GM21576 (cell line): ENCODE results near the gene ZFP36.
"Not testable (repeated sequence)": the region's sequence is repeated elsewhere in the genome, so short reads cannot be mapped to it uniquely, and the experiment has no call there.

ENCODE experiments used
- ATAC-seq: cut with Tn5 transposase; IDR thresholded peaks from one replicate; pipeline ENCODE4 v1.9.1; 2021; ENCODE audit warnings: mild to moderate bottlenecking, moderate library complexity; ENCODE audit not compliant: unreplicated experiment

ZFP36 gene, protein sequence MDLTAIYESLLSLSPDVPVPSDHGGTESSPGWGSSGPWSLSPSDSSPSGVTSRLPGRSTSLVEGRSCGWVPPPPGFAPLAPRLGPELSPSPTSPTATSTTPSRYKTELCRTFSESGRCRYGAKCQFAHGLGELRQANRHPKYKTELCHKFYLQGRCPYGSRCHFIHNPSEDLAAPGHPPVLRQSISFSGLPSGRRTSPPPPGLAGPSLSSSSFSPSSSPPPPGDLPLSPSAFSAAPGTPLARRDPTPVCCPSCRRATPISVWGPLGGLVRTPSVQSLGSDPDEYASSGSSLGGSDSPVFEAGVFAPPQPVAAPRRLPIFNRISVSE

DNA sequence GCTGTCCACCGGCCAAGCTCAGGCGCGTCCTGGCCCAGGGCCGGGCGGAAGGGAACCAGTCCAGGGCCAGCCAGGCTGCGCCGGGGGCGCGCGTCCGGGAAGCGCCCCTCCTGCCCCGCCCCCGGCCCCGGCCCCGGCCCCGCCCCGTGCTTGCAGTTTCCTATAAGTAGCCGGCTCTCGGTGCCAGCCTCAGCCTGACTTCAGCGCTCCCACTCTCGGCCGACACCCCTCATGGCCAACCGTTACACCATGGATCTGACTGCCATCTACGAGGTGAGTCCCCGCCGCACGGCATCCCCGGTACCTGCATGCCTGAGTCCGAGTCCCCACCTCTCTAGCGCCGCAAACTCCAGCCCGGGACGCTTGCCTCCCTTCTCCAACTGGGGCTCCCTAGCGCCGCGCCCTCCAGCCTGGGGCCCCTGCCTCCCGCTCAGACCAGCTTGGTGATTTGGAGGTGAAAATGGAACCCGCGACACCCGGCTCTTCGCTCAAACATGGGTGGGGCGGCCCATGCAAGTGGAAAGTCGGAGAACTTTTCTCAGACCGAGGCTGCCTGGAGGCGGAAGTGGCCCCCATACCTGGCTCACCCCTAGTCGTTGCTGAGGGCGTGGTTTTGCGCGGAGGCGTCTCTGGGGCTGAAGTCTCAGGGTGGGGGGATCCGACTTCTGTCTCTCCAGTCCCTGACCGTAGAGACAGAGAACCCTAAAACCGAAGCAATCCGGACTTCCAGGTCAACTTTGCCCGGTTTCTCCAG lies at the start of gene ZFP36:
Gene ZFP36 (plus strand): TSS at position 192 of the 754 bp plus-strand sequence. CDS start 58 bp downstream, at position 250.
- ATAC-seq: no peak

DNA sequence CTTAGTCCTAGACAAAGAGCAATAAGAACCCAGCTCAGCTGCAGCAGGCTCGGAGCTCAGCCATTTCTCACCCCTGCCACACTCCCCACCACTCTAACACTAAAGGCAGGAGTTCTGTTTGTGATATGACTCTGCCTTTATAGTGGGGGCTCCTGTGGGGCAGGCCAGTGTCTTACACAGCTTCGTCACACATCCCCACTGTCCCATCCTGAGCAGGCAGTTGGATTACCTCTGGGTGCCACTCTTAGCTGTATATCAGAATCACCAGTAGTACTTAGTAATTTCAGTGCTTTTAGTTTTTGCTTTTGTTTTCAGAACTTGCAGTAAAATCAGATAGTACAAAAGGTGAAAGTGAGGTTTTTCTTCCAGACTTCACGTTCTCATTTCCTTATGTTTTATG lies 47.6 kb upstream of the ZFP36 start:
- no peak for ATAC-seq

DNA sequence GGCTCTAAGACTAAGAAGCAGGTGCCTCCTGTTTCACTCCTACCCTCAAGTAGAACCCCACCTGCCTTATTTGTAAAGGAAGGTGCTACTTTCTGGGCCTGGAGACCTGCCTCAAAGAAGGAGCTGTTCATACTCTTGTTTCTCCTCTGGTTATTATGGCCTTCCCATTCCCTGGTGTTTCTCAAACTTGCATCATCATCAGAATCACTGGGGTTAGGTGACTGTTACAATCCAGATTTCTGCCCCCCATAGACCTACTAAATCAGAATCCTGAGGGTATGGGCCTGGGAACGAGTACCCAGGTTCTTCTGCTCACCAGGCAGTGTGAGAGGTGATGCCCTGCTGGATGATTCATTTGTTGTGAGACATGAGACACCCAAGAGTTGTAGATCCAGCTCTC lies 46.0 kb upstream of the ZFP36 start:
- no peak for ATAC-seq

DNA sequence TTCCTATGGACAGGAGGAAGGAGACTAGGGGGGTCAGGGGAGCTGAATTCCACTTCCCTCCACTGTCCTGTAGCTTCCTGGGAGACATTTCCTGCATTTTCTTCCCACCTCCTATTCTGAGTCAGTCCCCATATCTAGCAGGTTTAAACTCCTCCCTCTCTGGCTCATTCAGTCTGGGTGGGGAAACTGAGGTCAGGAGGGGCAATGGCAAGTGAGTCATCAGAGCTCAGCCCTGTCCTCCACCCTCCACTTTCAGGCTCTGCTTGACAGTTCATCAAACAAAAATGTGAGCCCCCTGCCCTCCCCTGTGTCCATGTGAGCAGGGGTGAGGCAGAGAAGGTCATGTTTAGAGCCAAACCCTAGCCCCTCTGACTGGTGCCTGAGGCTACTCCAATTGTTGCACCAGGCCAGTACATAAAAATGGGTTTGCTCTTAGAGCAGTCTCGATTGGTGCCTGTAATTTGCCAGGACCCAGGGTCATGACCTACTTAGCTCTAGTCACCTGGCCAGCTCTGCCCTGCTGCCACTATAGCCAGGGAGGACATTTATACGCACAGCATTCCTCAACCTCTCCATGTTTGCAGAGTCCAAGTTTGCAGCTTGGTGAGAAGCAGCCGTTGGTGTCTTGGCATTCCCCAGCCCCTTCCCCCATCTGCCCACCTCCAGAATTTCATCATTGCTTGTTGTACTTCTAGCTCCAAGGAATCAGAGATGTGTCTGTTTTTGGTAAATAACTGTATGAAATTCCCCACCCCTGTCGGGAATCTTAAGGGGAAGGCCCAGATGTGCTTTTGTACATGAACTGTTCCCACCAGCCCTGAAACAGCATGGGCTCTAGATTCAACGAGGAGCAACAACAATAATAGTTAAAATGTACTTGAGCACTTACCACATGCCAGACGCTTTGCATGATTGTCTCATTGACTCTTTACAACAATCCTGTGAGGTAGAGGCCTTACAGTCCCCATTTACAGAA lies 43.7 kb upstream of the ZFP36 start:
- ATAC-seq: no peak

DNA sequence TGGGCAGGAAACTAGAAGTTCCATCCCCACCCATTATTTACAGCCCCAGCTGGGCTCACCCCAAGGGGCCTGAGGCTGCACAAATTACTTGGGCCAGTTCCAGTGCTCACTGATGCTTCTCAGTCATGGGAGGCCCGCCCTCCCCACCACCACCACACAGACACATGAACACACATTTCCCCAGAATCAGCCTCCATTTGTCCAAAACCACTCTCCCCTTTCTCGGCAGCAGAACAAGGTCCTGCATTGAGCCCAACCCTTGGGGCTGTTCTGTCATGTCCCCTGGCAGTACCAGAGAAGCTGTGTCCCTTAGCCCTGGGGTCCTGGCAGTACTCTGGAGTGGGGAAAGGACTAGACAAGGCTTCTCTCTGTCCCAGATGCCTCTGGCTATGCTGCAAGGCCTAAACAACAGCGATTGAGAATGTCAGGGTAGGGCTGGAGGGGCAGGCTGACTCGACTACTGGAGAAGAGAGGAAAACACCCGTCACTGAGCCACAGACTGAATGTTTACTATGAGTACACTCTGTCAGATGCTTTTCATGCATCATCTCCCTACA lies 42.7 kb upstream of the ZFP36 start:
- no peak for ATAC-seq

DNA sequence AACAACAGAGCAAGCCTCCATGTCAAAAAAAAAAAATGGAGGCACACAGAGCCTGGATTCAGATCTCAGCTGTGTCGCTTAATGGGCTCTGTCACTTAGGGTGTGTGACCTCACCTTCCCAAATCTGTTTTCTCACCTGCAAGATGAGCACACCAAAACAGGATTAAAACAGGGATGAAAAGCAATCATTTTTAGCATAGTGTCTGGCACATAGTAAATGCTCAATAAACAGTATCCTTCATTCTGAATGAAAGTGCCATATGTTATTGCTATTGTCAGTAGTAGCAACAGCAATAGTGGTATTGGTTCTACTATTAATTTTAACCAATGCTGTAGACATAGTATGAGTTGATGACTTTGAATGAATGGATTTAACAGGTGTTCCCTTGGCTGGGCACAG lies 41.1 kb upstream of the ZFP36 start:
- no peak for ATAC-seq

DNA sequence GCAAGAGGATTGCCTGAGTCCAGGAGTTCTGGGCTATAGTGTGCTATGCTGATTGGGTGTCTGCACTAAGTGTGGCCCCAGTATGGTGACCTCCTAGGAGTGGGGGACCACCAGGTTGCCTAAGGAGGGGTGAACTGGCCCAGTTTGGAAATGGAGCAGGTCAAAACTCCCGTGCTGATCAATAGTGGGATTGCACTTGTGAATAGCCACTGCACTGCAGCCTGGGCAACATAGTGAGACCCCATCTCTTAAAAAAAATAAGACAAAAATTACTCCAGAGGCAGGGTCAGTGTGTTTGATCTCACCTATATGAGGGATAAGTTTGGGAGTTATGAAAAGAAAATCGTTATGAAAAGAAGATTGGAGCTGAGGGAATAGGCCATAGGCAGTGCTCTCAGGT lies 37.4 kb upstream of the ZFP36 start:
- no peak for ATAC-seq

DNA sequence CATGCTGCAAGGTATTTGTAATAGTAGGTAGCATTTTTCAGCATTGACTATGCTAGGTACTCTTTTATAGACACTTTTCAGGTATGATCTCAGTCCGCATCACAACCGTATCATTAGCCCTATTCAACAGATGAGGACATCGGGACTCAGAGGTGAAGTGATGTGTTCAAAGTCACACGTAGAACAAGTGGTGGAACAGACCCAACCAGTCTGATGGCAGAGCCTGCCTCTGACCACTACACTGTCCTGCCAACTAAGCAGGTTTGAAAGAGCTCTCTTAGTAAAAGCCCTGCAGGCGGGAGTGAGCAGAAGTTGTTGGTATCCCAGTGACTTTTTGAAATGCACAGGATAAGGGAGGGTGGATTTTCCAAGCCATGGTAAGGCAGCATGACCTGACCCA lies 35.9 kb upstream of the ZFP36 start:
- ATAC-seq: no peak

DNA sequence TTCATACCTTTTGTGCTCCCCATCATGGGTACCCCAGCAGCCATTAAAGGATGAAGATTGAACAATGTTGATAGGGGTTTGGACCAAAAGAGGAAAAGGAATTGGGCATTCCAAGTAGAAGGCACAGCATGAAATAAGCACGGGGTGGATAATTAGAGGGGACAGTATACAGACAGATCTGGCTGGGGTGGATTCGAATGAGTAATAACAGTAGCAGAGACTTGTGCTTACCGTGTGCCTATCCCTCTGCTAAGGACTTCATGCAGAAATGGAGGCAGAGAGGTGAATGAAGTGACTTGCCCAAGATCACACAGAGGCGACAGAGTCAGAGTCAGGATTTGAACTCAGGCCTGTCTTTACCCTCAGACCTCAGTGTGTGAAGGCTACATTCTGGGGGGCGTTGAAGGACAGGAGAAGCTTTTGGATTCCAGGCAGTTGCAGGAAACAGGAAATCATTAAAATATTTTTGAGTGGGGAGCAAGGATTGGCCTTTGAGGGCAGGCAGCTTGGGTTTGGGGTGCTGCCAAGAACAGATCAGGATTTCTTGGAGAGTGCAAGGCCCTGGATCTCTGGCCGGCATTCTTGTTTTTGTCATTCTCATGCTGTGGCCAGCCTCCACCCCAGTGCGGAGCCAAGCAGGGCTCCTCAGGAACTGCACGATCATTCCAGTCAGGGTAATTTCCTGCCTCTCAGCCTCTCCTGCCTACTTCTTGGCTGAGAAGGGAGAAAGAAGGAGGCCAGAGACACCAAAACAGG lies 34.4 kb upstream of the ZFP36 start:
- ATAC-seq: no peak

DNA sequence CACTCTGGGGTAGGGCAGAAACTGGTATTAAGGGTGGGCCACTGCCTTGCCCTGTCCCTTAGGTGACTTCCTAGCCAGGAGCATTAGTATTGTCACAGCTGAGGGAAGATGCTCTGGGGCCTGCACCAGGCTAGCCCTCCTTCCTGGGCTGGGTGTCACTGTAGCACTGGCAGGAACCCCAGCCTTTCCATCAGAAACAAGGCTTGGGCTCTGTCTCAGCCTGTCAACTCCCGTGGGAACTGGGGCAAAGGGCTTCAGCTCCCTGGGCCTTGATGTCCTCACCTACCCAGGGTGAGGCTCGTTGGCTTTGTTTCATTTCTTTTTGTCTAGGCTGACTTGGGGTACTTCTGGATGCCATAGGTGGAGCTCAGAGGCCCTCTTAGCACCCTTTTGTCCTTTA lies 33.7 kb upstream of the ZFP36 start:
- no peak for ATAC-seq

DNA sequence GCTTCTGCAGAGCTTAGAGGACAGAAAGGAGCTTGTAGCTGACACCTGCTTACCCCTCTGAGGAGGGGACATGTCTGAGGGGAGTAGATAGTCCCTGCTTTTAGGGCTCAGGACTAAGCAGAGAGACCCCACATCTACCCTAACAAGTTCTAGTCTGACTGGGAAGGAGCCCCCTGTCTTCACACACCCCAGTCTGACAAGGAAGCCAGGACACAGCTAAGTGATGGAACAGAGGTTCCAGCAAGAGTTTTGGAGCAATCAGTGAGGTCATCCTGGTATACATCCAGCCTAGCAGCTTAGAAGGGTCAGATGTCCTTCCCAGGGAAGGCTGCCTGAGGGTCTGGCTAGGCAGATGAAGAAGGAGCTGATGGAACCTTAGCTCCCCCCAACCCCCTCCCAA lies 30.7 kb upstream of the ZFP36 start:
- ATAC-seq: no peak

DNA sequence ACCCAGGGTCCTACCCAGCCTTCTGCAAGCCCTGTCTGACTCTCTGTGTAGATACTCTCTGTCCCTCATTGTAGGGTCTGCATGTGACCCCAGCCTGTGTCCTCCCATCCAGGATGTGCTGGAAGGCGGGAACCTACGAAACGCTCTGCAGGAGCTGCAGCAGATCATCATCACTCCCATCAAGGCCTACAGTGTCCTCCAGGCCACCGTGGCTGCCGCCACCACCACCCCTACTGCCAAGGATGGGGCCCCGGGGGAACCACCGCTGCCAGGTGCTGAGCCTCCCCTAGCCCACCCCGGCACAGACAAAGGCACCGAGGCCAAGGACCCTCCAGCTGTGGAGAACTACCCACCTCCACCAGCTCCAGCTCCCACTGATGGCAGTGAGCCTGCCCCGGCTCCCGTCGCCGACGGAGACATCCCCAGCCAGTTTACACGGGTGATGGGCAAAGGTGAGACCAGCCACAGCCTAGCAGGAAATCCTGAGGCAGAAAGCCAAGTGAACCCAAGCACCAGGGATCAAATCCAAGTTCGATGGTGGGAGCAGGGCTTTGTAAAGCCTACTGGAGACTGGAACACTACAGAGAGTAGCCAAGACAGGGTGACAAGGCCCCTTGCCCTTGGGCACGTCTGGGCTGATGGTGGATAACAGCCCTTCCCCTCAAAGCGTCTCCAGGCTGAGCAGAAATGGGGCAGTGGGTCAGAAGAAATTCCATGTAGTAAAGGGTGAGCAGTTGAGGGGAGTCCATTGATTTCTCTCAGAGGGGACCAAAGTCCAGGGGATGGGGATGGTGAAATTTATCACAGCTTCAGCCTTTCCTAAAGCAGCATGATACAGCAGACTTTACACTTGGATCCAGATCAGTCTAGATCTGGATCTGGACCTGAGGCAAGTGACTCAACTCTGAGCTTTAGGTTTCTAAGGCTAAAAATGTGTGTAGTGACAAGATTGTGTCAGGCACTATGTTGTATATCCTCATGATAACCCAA lies 29.0 kb upstream of the ZFP36 start:
- ATAC-seq: no peak

DNA sequence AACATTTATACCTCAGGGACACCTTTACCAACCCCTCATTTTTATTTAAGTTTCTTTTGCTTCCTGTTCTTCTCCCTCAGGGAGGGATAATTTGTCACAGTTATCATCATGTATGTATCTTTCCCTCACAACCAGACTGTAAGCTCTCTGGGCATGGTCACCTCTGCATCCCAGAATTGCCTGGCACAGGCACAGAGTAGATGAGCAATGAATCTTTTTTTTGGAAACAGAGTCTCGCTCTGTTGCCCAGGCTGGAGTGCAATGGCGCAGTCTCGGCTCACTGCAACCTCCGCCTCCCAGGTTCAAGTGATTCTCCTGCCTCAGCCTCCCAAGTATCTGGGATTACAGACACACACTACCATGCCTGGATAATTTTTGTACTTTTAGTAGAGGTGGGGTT lies 27.3 kb upstream of the ZFP36 start:
- not testable (repeated sequence) for ATAC-seq

DNA sequence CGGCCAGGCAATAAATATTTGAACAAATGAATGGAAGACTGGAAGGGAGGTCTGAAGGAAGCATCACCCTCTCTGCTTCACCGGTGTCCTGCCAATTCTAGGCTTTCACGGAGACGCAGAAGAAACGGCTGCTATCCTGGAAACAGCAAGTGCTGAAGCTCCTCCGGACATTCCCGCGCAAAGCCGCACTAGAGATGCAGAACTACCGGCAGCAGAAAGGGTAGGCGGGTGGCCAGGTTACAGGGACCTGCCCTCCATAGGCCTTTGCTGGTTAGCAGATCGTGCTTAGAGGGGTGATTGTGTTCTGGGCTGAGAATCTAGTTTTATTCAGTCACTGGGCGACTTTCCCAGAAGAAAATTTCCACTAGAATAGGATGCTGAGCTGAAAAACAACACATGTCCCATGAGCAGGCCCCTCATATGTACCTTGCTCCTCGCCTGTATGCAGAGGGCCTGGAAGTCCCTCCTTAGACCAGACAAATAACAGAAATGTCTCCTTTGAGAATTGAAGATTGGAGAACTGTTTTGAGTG lies 26.7 kb upstream of the ZFP36 start:
- ATAC-seq: no peak

DNA sequence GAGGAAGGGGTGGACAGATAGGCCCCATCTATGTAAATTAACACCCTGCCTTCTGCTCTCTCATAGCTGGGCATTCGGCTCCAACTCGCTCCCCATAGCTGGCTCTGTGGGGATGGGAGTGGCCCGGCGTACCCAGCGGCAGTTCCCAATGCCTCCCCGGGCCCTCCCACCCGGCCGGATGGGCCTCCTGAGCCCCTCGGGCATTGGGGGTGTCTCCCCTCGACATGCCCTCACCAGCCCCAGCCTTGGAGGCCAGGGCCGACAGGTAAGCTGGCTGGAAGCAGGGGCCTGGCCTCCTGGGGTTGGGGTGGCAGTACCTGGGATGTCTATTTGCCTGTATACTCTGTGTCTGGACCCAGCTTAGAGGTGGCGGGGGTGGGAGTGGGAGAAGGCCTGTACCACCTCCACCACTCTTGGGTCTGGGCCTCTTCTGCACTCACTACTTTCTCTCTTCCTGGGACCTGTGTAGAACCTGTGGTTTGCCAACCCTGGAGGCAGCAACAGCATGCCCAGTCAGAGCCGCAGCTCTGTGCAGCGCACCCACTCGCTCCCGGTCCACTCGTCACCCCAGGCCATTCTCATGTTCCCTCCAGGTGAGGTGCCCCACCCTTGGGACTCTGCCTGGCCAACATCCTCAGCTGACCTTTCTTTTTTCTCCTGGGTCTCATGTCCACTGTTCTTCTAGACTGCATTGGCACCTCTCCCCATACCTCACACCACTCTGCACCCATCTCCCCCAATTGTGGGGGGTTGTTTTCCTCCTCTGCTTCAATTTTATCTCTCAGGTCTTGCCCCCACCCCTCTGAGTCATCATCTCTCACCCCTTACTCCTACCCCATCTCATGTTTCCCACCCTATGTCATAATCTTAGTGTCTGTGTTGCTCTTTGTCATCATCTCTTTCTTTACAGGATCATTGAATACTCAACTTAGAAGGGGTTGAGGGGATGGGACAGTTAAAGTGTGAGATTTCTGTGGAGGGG lies 25.8 kb upstream of the ZFP36 start:
- no peak for ATAC-seq

DNA sequence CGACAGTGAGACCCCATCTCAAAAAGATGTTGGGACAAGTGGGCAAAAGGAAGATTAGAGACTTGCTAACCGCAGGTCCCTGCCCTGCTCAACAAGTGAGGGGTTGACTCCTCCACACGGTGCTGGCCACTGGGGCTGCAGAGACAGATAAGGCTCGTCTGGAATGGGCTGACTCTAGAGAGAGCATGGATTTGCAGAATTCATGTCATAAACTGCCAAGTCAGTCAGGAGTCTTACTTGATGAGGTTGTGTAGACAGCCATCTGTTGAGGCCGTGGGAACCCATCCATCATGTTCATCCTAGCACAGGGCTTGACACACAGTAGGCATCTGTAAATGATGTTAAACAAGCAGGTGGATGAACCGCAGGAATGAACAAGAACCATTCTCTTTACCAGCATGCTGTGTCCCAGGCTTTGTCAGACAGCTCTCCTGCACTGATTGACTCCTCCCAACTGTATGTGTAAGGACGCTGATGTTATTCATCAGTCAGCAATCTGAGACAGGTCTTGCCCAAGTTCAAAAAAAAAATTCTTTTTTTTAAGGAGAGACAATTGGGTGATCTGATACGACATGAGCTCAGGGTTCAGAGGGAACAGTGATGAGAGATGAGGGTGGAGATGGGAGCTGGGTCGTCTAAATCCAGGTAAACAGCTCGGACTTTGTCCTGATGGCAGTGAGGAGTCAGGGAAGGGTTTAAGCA lies 24.6 kb upstream of the ZFP36 start:
- no peak for ATAC-seq
